Effector memory CD8-positive, alpha-beta T cell (primary cell): Measurements from ENCODE around the gene SLC10A1.
"Not testable (repeated sequence)": the region's sequence is repeated elsewhere in the genome, so short reads cannot be mapped to it uniquely, and the experiment has no call there.

Source experiments
- ATAC-seq: fragments of 150-1000 bp; cut with Tn5 transposase; replicated peaks from 2 replicates; pipeline ENCODE4 v1.10.0; 2021; ENCODE audit warnings: mild to moderate bottlenecking, moderate library complexity
- DNase-seq, 3 experiments: peaks; one replicate each; pipeline ENCODE4 v3.0.0; 2021
- H3K27ac Mint-ChIP-seq, 2 donors: one replicate each; pipeline ENCODE4 v1.8.0; 2022; ENCODE audit warnings: mild to moderate bottlenecking in 2 of 2, mixed read lengths in 2 of 2, moderate library complexity in 2 of 2
- H3K27me3 Mint-ChIP-seq, 2 donors: one replicate each; pipeline ENCODE4 v1.8.0; 2022; ENCODE audit warnings: mixed read lengths in 2 of 2
- H3K36me3 Mint-ChIP-seq: one replicate; pipeline ENCODE4 v1.8.0; 2022; ENCODE audit warnings: mild to moderate bottlenecking, moderate library complexity, mixed read lengths; ENCODE audit not compliant: insufficient read depth
- H3K4me1 Mint-ChIP-seq, 2 donors: one replicate each; pipeline ENCODE4 v1.8.0; 2022; ENCODE audit warnings: low read depth in 2 of 2, mixed read lengths in 2 of 2
- H3K4me3 Mint-ChIP-seq, 2 donors: one replicate each; pipeline ENCODE4 v1.8.0; 2022; ENCODE audit warnings: mild to moderate bottlenecking in 2 of 2, mixed read lengths in 2 of 2, moderate library complexity in 2 of 2
- H3K9me3 Mint-ChIP-seq, 2 donors: one replicate each; pipeline ENCODE4 v1.8.0; 2022; ENCODE audit warnings: mixed read lengths in 2 of 2

SLC10A1 gene

GRCh38 chr14:69753860-69754259, 43.2 kb downstream of the SLC10A1 start:
- Mint-ChIP-seq H3K9me3 (no peaks in the 10 kb centered on the region), H3K4me3 (no peak overlapping the region), H3K27ac (no peak overlapping the region), H3K27me3 (no peaks in the 10 kb centered on the region), H3K36me3 (no peaks in the 10 kb centered on the region), H3K4me1 (no peaks in the 10 kb centered on the region)
- ATAC-seq (no peak), DNase-seq (no peak)

DNA sequence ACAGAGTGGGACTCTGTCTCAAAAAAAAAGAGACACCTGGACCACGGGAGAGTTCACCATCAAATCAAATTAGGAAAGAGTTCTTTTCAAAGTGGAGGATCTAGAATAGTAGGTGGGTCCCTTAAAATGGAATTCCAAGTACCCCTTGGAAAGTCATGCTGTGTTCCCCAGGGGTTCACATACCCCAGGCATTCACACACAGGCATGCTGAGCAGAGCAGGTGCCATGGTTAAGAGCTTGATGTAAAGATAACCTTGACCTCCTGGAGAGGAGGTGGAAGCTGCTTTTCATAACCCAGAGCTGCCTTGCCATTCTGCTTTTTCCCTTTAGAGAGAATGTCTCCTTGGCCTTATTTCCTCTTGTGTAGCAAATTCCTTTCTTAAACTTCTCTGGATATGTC, 44.3 kb downstream of the SLC10A1 start:
- ATAC-seq (no peak), DNase-seq (no peak)
- Mint-ChIP-seq H3K27ac (no peak overlapping the region), H3K36me3 (no peaks in the 10 kb centered on the region), H3K4me1 (no peaks in the 10 kb centered on the region), H3K27me3 (no peaks in the 10 kb centered on the region), H3K4me3 (no peak overlapping the region), H3K9me3 (no peaks in the 10 kb centered on the region)

- ATAC-seq (no peak), DNase-seq (no peak)
- Mint-ChIP-seq H3K4me3 (no peak overlapping the region), H3K4me1 (peaks cover 0 to 2% of the 10 kb centered on the region in 2 donors), H3K27ac (no peak overlapping the region), H3K9me3 (no peaks in the 10 kb centered on the region), H3K36me3 (no peaks in the 10 kb centered on the region), H3K27me3 (no peaks in the 10 kb centered on the region)
These were observed 46.5 kb downstream of the SLC10A1 start for GRCh38 chr14:69750495-69750894.

DNA sequence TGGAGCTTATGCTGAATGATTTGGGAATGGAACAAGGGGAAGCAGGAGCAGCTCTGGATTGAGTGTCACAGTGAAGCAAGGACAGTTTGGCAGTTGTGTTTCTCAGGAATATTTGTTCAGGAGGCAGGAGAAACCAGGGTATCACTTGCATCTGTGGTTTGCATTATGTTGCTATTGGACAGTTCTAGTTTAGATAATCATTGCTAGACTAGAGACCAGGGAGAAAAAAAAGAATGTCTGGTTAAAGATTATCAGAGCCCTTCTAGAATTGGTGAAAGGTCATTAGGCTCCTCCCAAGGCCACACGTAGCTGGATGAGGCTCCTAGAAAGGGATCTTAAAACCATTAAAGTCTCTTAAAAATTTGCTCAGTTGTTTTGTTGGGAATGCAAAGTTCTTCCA, 47.1 kb downstream of the SLC10A1 start:
- Mint-ChIP-seq H3K4me3 (no peak overlapping the region), H3K27me3 (no peaks in the 10 kb centered on the region), H3K36me3 (no peaks in the 10 kb centered on the region), H3K9me3 (no peaks in the 10 kb centered on the region), H3K4me1 (peaks cover 0 to 2% of the 10 kb centered on the region in 2 donors), H3K27ac (peak overlapping the region in 1 of 2 donors; percentile 24)
- no peak for DNase-seq
- ATAC-seq: no peak

DNA sequence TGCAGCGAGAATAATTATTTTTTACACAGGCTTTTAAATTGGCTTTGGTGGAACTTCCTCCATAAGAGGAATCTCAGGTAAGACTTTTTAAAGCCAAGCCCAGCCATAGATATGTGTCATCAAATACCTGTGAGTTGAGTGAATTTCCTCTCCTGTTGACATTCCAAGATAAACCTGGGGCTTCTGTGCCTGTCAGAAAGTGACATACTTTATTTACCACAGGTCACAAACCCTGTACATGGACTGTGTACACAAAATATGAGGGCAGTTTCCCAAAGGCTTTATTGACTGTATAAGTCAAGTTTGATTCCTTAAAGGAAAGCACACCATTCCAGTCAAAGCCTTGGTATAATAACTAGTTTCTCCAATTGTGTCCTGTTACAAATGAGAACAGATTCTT, 56.0 kb downstream of the SLC10A1 start:
- Mint-ChIP-seq H3K9me3 (no peaks in the 10 kb centered on the region), H3K27me3 (peaks cover 8 to 11% of the 10 kb centered on the region in 2 donors), H3K4me3 (no peak overlapping the region), H3K27ac (no peak overlapping the region), H3K36me3 (no peaks in the 10 kb centered on the region), H3K4me1 (no peaks in the 10 kb centered on the region)
- ATAC-seq (no peak), DNase-seq (no peak)

- not testable (repeated sequence) for H3K36me3 Mint-ChIP-seq, H3K4me3 Mint-ChIP-seq, H3K9me3 Mint-ChIP-seq, H3K4me1 Mint-ChIP-seq, ATAC-seq, H3K27ac Mint-ChIP-seq, DNase-seq
- H3K27me3 Mint-ChIP-seq: peaks cover 13 to 17% of the 10 kb centered on the region in 2 donors
These were observed 60.6 kb downstream of the SLC10A1 start for GRCh38 chr14:69736405-69736804.

DNA sequence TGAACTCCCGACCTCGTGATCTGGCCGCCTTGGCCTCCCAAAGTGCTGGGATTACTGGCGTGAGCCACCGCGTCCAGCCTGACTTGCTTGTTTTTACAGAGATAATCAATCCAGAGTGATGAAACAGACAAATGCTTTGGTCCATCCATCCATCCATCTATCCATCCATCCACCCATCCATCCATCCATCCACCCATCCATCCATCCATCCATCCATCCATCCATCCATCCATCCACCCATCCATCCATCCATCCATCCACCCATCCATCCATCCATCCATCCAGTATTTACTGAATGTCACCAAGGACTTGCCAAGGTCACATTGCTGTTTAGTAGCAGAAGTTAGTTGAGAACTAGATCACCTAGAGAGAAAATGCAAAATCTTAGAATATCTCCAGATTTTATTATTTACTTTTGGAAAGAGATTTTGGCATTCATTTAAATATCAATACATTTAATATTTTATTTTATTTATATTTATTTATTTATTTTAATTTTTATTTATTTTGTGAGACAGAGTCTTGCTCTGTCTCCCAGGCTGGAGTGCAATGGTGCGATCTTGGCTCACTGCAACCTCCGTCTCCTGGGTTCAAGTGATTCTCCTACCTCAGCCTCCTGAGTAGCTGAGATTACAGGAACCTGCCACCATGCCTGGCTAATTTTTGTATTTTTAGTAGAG, 65.0 kb downstream of the SLC10A1 start:
- H3K36me3 Mint-ChIP-seq, H3K9me3 Mint-ChIP-seq, ATAC-seq, DNase-seq, H3K4me3 Mint-ChIP-seq: not testable (repeated sequence)
- Mint-ChIP-seq H3K4me1 (peaks cover 3 to 18% of the 10 kb centered on the region in 2 donors), H3K27ac (peak overlapping the region in 1 of 2 donors; percentile 55), H3K27me3 (peaks cover 13 to 16% of the 10 kb centered on the region in 2 donors)

- Mint-ChIP-seq H3K4me3 (peak overlapping the region; percentile 48 to 58), H3K36me3 (peaks cover under 1% of the 10 kb centered on the region), H3K27me3 (peaks cover 0 to 2% of the 10 kb centered on the region in 2 donors), H3K27ac (peak overlapping the region in 1 of 2 donors; percentile 81), H3K4me1 (peaks cover 6 to 24% of the 10 kb centered on the region in 2 donors), H3K9me3 (no peaks in the 10 kb centered on the region)
- ATAC-seq (no peak), DNase-seq (no peak)
These were observed 69.2 kb downstream of the SLC10A1 start for GRCh38 chr14:69727860-69728259.

- no peaks in the 10 kb centered on the region for H3K27me3 Mint-ChIP-seq
- DNase-seq (peak; percentile 84 to 85 (median 85)), ATAC-seq (peak; percentile 89)
- H3K4me1 Mint-ChIP-seq: peaks cover 6 to 24% of the 10 kb centered on the region in 2 donors
- peak overlapping the region; percentile 48 to 58 for H3K4me3 Mint-ChIP-seq
- H3K27ac Mint-ChIP-seq: peak overlapping the region; percentile 28 to 81
- no peaks in the 10 kb centered on the region for H3K36me3 Mint-ChIP-seq
- no peaks in the 10 kb centered on the region for H3K9me3 Mint-ChIP-seq
These were observed 70.1 kb downstream of the SLC10A1 start for GRCh38 chr14:69726761-69727511.
